Ishikawa (cell line): ENCODE measurements around the gene NUP210L.

Source experiments
- CEBPB ChIP-seq: IDR thresholded peaks from 2 replicates; pipeline ENCODE4 v1.6.1; 2012
- CREB1 ChIP-seq: IDR thresholded peaks from 2 replicates; pipeline ENCODE4 v1.6.1; 2012; ENCODE audit warnings: low read depth
- EGR1 ChIP-seq: IDR thresholded peaks from 2 replicates; pipeline ENCODE4 v1.6.1; 2012
- EP300 ChIP-seq: IDR thresholded peaks from 2 replicates; pipeline ENCODE4 v1.6.1; 2012; ENCODE audit warnings: borderline replicate concordance
- FOXM1 ChIP-seq: IDR thresholded peaks from 2 replicates; pipeline ENCODE4 v1.6.1; 2012; ENCODE audit warnings: low read depth, borderline replicate concordance
- NFIC ChIP-seq: IDR thresholded peaks from 2 replicates; pipeline ENCODE4 v1.6.1; 2012
- RAD21 ChIP-seq: IDR thresholded peaks from 2 replicates; pipeline ENCODE4 v1.6.1; 2012; ENCODE audit warnings: low read depth
- TAF1 ChIP-seq: IDR thresholded peaks from 2 replicates; pipeline ENCODE4 v1.6.1; 2012; ENCODE audit warnings: low read depth, mild to moderate bottlenecking
- TCF12 ChIP-seq: IDR thresholded peaks from 2 replicates; pipeline ENCODE4 v1.6.1; 2012; ENCODE audit warnings: low read depth
- TEAD4 ChIP-seq: IDR thresholded peaks from 2 replicates; pipeline ENCODE4 v1.6.1; 2012
- YY1 ChIP-seq: IDR thresholded peaks from 2 replicates; pipeline ENCODE4 v1.6.1; 2012; ENCODE audit warnings: low read depth
- ZBTB7A ChIP-seq: IDR thresholded peaks from 2 replicates; pipeline ENCODE4 v1.6.1; 2012; ENCODE audit warnings: low read depth
- TF ChIP-seq, protein P1 (sequence below): IDR thresholded peaks from 2 replicates; pipeline ENCODE4 v1.6.1; 2012
- TF ChIP-seq, protein P2 (sequence below): IDR thresholded peaks from 2 replicates; pipeline ENCODE4 v1.6.1; 2012; ENCODE audit warnings: low read depth, mild to moderate bottlenecking
- TF ChIP-seq, protein P3 (sequence below): IDR thresholded peaks from 2 replicates; pipeline ENCODE4 v1.6.1; 2012

Gene NUP210L

DNA sequence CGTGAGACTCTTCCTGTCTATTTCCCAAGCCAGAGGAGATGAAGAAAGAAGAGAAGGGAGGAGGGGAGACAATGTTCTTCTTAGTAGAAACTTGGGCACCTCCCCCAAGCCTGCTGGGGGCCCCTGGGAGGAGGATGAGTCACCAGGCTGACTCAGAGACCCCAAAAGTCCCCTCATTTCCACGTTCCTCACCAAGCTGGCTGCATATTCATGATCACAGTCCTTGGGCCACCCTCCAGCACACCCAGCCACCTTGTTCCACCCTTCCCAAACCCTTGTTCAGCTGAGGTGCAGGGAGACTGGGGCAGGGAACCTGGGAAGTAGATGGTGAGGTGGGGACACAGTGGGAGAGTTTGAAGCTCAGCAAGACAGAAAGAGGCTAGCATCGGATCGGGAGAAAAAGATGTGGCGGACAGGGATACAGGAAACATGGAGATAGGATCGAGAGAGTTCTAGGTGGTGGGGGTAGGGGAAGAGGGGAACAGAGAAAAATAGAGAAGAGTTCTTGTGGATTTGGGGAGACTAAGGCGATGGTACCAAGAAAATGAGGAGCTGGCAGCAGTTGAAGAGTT is 169.4 kb downstream of the NUP210L start:
- TF ChIP-seq TAF1 (no peak), NFIC (no peak), CREB1 (no peak)
- TF ChIP-seq, protein P1, sequence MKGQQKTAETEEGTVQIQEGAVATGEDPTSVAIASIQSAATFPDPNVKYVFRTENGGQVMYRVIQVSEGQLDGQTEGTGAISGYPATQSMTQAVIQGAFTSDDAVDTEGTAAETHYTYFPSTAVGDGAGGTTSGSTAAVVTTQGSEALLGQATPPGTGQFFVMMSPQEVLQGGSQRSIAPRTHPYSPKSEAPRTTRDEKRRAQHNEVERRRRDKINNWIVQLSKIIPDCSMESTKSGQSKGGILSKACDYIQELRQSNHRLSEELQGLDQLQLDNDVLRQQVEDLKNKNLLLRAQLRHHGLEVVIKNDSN = no peak

DNA sequence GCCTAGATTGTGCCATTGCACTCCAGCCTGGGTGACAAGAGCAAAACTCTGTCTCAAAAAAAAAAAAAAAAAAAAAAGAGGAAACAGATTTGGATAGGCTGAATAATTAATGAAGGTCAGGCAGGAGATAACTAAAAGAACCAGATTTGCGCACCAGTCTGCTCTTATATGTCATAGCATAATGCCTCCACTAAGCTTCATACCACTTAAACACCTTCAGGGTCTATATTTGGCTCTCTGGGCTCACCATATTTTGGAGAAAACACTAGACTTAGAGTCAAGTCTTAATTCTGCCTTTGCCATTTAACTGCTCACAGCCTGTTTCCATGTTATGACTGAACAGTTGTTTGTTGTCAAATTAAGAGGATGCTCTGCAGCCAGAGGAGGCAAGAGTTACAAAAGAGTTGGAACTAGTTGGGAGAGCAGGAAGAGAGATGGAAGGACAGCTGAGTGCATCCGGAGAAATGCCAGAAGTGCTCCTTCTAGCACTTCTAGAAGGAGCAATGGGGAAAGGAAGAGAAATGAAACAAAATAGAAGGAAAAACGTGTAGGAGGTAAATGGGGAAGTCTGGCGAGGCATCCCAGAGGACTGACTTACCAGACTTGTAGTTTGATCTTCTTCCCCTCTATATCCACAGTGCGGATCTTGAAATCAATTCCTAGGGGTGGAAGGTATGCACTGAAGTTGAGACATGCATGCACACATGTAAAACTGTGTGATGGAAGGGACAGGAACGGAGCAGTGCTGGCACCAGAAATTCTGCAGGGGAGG is 170.6 kb downstream of the NUP210L start:
- TF ChIP-seq YY1 (no peak), TAF1 (no peak), RAD21 (no peak), TEAD4 (no peak), FOXM1 (no peak)

DNA sequence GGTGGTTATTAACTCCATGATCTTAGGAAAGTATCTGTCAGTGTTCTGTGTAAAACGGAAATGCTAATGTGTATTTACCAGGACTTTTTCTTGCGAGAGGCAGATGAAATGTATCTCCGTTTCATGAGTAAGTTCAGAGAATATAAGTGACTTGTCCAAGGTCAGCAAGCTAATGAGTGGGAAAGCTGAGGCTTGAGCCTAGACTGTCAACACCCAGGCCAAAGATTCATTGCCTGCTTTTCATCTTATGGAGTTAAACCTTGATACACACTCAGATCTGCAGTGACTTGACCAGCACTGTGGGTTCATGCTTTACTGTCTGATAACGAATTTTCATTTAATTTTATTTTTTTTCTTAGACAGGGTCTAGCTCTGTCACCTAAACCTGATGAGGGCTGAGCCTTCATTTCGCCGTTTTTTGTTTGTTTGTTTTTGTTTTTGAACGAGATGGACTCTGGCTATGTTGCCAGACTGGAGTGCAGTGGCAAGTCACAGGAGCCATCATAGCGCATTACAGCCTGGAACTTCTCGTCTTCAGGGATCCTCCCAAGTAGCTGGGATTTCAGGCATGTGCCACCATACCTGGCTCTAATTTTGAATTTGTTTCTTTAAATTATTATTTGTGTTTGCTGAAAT is 176.5 kb downstream of the NUP210L start:
- TF ChIP-seq TCF12 (no peak), YY1 (no peak), TAF1 (no peak), NFIC (no peak), CREB1 (no peak), ZBTB7A (no peak), RAD21 (no peak), CEBPB (no peak), EP300 (no peak)
- TF ChIP-seq, protein P2, sequence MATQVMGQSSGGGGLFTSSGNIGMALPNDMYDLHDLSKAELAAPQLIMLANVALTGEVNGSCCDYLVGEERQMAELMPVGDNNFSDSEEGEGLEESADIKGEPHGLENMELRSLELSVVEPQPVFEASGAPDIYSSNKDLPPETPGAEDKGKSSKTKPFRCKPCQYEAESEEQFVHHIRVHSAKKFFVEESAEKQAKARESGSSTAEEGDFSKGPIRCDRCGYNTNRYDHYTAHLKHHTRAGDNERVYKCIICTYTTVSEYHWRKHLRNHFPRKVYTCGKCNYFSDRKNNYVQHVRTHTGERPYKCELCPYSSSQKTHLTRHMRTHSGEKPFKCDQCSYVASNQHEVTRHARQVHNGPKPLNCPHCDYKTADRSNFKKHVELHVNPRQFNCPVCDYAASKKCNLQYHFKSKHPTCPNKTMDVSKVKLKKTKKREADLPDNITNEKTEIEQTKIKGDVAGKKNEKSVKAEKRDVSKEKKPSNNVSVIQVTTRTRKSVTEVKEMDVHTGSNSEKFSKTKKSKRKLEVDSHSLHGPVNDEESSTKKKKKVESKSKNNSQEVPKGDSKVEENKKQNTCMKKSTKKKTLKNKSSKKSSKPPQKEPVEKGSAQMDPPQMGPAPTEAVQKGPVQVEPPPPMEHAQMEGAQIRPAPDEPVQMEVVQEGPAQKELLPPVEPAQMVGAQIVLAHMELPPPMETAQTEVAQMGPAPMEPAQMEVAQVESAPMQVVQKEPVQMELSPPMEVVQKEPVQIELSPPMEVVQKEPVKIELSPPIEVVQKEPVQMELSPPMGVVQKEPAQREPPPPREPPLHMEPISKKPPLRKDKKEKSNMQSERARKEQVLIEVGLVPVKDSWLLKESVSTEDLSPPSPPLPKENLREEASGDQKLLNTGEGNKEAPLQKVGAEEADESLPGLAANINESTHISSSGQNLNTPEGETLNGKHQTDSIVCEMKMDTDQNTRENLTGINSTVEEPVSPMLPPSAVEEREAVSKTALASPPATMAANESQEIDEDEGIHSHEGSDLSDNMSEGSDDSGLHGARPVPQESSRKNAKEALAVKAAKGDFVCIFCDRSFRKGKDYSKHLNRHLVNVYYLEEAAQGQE = no peak

DNA sequence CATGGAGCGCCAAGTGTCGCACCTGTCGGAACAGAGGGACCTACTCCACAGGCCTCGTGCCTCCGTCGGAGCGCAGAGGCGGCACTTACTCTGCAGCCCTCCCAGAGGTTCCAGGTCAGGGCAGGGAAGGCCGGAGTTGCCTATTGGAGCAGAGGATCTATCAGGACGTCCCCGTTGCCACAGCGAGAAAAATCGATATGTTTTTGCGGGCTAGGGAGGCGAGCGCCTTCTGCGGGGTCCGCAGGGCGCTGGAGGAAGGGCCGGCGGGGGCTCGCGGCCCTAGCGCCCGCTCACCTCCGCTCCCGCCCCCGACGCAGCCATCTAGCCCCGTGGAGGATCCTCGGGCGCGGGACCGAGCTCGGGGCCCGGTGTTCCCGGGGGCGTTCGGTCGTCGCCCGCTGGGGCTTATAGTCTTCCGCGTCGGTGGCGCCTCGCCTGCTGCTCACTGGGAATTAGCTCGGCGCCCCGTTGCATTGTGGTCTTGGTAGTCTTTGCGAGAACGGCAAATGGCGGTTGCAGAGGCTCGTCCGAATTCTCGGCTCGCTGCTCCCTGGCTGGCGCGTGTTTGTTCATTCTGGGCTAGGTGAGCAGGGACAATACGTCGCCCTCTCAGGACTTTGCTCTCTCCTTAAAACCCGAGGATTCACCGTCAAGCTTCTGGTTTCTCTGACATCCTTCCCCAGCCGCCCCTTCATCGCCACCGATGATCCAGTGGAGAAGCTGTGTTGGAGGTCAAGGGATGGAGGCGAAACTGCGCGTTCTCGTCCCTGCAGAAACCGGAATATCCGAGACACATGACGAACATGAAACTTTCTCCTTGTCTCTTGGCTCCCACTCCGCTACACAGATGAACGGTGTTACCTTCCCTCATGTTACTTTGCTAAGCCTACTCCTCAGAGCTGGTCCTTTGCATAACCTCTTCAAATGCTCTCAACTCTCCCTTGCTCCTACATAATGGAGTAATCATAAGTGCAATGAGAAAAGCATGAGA is 177.3 kb downstream of the NUP210L start, which contains the start of gene JTB:
TSS of gene JTB (minus strand) at position 425 of the 991 bp plus-strand sequence. CDS start at position 3, 422 bp downstream.
- no peak for TF ChIP-seq EP300
- TF ChIP-seq, protein P3, sequence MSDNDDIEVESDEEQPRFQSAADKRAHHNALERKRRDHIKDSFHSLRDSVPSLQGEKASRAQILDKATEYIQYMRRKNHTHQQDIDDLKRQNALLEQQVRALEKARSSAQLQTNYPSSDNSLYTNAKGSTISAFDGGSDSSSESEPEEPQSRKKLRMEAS = peak; percentile 79
- TF ChIP-seq, protein P2 = no peak
- TF ChIP-seq TCF12 = no peak
- no peak for TF ChIP-seq CEBPB
- TF ChIP-seq, protein P1 = 0 out of 2 replicates have a peak, but pooled peaks have one; percentile 10
- TF ChIP-seq TAF1 = peak; percentile 89
- TF ChIP-seq FOXM1 = no peak
- TF ChIP-seq RAD21 = no peak
- no peak for TF ChIP-seq EGR1
- no peak for TF ChIP-seq NFIC
- 0 out of 2 replicates have a peak, but pooled peaks have one; percentile 28 for TF ChIP-seq ZBTB7A
- TF ChIP-seq CREB1 = no peak
- peak; percentile 93 for TF ChIP-seq YY1
- no peak for TF ChIP-seq TEAD4

DNA sequence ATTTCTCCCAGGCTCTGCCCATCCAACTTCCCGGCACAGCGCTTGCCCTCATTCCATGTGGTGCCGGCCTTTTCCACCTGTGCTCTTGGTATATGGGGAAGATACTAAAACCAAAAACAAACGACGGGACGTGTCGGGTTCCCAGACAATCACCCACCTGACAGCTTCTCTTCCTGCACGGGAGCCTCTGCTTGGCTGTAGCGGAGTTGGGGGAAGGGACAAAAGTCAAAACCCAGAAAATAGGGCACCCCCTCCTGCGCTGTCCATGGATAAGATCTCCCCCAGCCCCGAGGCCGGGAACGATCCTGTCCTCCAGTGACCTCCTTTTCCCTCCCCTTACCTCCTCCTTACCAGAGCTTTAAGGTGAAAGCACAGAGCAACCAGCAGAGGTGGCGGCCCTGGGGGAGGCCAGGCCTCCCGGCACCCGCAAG is 178.0 kb downstream of the NUP210L start:
- TF ChIP-seq CREB1 (no peak), TCF12 (no peak)
- TF ChIP-seq, protein P2 = no peak
